ENCODE measurements around the gene PIM3.
"Not testable (repeated sequence)": the region's sequence is repeated elsewhere in the genome, so short reads cannot be mapped to it uniquely, and the experiment has no call there.

The PIM3 gene

DNA sequence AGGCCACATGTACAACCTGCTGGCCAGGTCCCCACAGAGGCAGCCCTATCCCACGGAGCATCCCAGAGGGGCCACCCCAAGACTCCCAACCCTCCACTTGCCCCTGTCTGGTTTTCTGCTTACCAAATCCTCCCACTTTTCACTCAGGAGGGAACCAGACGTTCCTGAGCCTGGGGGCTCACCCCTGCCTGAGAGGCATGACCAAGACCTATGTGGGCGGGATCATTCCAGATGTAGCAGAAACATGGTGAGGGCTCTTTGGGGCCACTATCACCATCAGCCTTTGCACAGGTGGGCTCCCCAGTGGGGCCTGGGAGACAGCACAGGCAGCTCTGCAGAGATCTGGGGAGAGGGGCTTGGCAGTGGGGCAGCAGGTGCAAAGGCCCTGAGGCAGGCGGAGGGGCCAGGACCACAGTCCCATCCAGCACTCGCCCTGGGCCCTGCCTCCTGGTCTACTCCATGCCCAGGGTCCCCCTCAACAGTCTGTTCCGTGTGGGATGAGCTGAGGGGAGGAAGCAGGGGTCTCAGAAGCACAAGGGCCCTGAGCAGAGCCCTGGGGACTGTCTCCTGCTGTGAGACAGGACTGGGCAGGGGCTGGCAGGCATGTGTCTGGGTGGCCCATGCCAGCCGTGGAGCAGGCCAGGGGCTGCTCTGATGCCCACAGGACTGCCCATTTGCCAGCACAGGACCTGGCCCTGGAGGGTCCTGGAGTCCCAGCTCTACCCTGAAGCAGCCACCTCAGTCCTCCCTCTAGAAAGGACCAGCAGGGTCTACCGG, 9.4 kb downstream of the PIM3 start:
- H3K9ac ChIP-seq (ENCODE audit: low read depth, low read length): no peak overlapping the region
- no peaks in the 10 kb centered on the region for H3K36me3 ChIP-seq (ENCODE audit: insufficient read depth, low read length)
- no peaks in the 10 kb centered on the region for H3K9me3 ChIP-seq (ENCODE audit: control insufficient read depth, insufficient read depth, low read length)
- H3K4me1 ChIP-seq (ENCODE audit: insufficient read depth, low read length): peaks cover 6% of the 10 kb centered on the region

- H3K9ac ChIP-seq (ENCODE audit: low read depth, low read length): peak overlapping the region; percentile 56
- H3K36me3 ChIP-seq (ENCODE audit: insufficient read depth, low read length): no peaks in the 10 kb centered on the region
These were observed 10.1 kb downstream of the PIM3 start for GRCh38 chr22:49970528-49971231.

DNA sequence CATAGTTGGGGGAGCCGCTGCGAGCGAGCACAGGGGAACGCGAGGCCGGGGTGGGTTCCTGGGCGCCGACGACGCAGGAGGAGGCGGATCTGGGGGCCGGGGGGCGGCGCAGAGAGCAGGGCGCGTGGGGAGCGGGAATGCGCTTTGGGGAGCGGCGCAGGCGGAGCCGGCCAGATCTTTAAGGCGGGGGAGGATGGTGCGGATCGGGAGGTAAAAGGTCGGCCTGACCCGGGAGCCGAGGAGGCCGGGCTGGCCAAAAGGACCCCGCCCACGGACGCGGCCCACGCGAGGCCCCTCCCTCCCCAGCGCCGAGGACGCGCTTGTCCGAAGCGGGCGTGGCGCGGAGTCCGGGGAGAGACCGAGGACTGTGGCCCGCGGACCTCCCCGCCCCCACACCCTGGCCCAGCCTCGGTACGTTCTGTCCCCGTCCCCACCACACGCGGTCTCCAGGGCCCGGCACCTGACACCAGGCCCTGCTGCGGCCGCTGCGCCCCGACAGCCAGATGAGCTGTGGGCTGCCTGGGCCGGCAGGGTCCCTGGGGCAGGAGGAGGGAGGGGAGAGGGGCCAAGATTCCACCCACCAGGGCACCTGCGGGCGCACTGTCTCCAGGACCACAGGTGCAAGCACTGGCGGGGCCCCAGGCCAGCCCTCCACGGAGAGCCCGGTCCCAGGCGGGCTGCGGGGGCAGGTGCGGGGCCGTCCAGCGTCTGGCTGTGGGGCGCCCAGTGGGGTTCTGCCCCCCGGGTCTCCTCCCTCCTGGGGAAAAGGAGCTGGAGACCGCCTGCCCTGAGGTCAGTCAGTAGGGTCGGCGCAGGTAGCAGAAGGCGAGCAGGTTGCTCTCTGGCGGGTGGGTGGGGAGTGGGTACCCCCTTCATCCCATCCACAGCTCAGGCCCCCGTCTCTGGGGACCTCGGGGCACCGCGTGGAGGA, 10.9 kb downstream of the PIM3 start:
- Histone ChIP-seq H3K4me1 (ENCODE audit: insufficient read depth, low read length) (peaks cover 9% of the 10 kb centered on the region), H3K9me3 (ENCODE audit: control insufficient read depth, insufficient read depth, low read length) (no peaks in the 10 kb centered on the region), H3K9ac (ENCODE audit: low read depth, low read length) (peak overlapping the region; percentile 56)

More at GRCh38 chr22:49970528-49971231, 10.1 kb downstream of the PIM3 start:
- Histone ChIP-seq H3K4me1 (ENCODE audit: insufficient read depth, low read length) (peaks cover 6% of the 10 kb centered on the region), H3K9me3 (ENCODE audit: control insufficient read depth, insufficient read depth, low read length) (no peaks in the 10 kb centered on the region)

DNA sequence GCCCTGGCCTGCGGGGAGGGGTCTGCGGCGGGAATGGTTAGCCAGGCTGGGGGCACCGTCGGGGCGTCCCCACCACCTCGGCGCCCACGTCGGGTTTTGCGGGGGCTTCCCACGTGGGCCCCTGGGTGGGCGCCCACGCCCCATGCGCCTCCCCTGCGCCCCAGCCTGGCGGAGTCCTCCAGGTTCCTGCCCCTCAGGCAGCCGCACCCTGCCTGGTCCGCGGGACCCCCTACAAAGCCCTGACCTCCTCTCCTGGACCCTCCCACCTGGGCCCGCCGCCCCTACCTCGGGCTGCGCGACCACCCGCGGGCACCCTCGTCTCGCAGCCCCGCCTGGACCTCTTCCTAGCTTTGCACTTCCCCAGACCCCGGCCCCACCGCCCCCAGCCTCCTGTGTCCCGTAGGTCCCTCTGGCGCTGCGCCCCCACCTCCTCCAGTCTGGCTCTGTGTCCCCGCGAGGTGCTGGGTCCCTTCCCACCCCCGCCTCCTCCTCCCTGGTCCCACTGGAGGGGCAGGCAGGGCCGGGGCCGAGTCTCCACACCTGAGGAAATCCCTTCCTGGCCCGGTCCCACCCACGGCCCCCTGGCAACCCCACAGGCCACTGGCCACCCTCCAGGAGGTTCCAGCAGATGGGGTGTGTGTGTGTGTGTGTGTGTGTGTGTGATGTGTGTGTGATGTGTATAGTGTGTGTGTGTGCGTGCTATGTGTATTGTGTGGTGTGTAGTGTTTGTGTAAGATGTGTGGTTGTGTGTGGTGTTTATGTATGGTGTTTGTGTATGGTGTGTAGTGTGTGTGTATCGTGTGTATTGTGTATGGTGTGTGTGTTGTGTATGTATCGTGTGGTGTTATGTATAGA, 11.8 kb downstream of the PIM3 start:
- Histone ChIP-seq H3K9me3 (ENCODE audit: control insufficient read depth, insufficient read depth, low read length) (no peaks in the 10 kb centered on the region), H3K9ac (ENCODE audit: low read depth, low read length) (peak overlapping the region; percentile 56; the same call in 1 of the 2 replicates), H3K4me1 (ENCODE audit: insufficient read depth, low read length) (peaks cover 10% of the 10 kb centered on the region), H3K36me3 (ENCODE audit: insufficient read depth, low read length) (no peaks in the 10 kb centered on the region)

More for the DNA sequence above, 10.9 kb downstream of the PIM3 start:
- H3K36me3 ChIP-seq (ENCODE audit: insufficient read depth, low read length): no peaks in the 10 kb centered on the region

- Histone ChIP-seq H3K36me3 (ENCODE audit: insufficient read depth, low read length) (no peaks in the 10 kb centered on the region), H3K4me1 (ENCODE audit: insufficient read depth, low read length) (peaks cover 10% of the 10 kb centered on the region), H3K9me3 (ENCODE audit: control insufficient read depth, insufficient read depth, low read length) (no peaks in the 10 kb centered on the region), H3K9ac (ENCODE audit: low read depth, low read length) (no peak overlapping the region)
These were observed 12.7 kb downstream of the PIM3 start for GRCh38 chr22:49973018-49973961.

- no peaks in the 10 kb centered on the region for H3K36me3 ChIP-seq (ENCODE audit: insufficient read depth, low read length)
- peaks cover 4% of the 10 kb centered on the region; the same call in 1 of the 2 replicates for H3K4me1 ChIP-seq (ENCODE audit: insufficient read depth, low read length)
- H3K9me3 ChIP-seq (ENCODE audit: control insufficient read depth, insufficient read depth, low read length): 0 out of 2 replicates have a peak, but pooled peaks cover 4% of the 10 kb centered on the region
- H3K9ac ChIP-seq (ENCODE audit: low read depth, low read length): no peak overlapping the region
These were observed 15.2 kb downstream of the PIM3 start for GRCh38 chr22:49975543-49976389.

DNA sequence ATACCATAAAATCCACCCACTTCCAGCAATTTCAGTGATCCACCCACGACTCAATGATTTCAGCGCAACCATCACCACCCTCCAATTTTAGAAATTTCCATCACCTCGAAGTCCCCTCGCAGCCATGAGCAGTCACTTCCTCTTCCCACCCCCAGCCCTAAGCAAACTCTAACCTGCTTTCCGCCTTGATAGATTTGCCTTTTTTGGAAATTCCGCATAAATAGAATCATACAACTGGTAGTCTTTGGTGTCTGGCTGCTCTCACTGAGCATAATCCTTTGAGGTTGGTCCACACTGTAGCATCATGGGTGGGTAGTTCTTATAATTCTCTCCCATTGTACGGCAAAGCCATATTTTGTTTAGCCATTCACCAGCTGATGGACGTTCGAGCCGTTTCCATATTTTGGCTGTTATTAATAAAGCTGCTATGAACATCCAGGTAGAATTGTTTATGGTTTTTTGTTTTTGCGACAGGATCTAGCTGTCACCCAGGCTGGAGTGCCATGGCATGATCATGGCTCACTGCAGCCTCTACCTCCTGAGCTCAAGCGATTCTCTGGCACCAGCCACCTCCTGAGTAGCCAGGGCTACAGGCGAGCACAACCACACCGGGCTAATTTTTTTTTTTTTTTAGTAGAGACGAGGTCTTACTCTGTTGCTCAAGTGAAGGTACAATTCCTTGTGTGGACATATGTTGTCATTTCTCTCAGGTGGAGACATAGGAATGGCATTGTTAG, 16.0 kb downstream of the PIM3 start:
- no peaks in the 10 kb centered on the region for H3K36me3 ChIP-seq (ENCODE audit: insufficient read depth, low read length)
- H3K9me3 ChIP-seq (ENCODE audit: control insufficient read depth, insufficient read depth, low read length): 0 out of 2 replicates have a peak, but pooled peaks cover 4% of the 10 kb centered on the region
- no peak overlapping the region for H3K9ac ChIP-seq (ENCODE audit: low read depth, low read length)
- peaks cover 4% of the 10 kb centered on the region; the same call in 1 of the 2 replicates for H3K4me1 ChIP-seq (ENCODE audit: insufficient read depth, low read length)

DNA sequence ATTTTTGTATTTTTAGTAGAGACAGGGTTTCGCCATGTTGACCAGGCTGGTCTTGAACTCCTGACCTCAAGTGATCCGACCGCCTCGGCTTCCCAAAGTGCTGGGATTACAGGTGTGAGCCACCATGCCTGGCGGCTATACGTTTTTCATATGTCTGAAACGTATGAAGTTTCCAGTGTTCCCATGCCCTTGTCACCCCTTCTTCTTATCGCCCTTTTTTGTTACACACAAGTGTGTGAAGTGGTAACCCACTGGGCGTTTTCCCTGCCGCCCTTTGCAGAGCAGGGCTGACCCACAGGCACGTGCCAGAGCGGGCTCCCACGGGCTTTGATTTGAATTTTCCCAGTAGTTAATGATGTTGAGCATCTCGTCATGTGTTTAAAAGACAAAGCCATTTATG, 17.0 kb downstream of the PIM3 start:
- peaks cover 4% of the 10 kb centered on the region; the same call in 1 of the 2 replicates for H3K4me1 ChIP-seq (ENCODE audit: insufficient read depth, low read length)
- no peaks in the 10 kb centered on the region for H3K36me3 ChIP-seq (ENCODE audit: insufficient read depth, low read length)
- 0 out of 2 replicates have a peak, but pooled peaks cover 4% of the 10 kb centered on the region for H3K9me3 ChIP-seq (ENCODE audit: control insufficient read depth, insufficient read depth, low read length)
- H3K9ac ChIP-seq (ENCODE audit: low read depth, low read length): no peak overlapping the region

DNA sequence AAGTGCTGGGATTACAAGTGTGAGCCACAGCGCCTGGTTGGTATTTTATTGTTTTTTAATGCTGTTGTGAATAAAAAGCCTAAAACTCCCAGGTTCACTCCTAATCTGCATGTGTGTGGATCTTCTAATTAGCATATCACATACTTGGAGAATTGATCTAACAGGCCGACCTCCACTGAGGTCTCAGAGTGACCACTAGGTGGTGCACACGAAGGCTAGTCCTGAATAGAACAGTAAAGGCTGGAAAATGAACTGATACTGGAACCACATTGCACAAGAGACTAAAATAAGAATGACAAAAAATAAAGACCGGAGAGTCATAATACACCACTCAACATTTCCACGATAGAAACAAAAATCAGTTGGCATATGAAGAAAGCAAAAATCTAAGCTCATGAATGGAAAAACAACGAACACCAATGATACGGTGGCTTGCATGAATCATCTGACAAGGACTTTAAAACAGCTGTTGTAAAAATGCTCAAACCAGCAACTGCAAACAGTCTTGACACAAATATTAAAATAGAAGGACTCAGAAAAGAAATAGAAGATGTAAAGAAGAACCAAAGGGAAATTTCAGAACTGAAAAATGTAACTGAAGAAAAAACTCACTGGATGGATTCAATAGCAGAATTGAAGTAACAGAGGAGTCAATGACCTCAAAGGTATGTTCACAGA, 19.2 kb downstream of the PIM3 start:
- Histone ChIP-seq H3K4me1 (ENCODE audit: insufficient read depth, low read length) (peaks cover 4% of the 10 kb centered on the region; the same call in 1 of the 2 replicates), H3K9ac (ENCODE audit: low read depth, low read length) (no peak overlapping the region), H3K36me3 (ENCODE audit: insufficient read depth, low read length) (no peaks in the 10 kb centered on the region), H3K9me3 (ENCODE audit: control insufficient read depth, insufficient read depth, low read length) (0 out of 2 replicates have a peak, but pooled peaks cover 4% of the 10 kb centered on the region)

- H3K9me3 ChIP-seq (ENCODE audit: control insufficient read depth, insufficient read depth, low read length); H3K4me1 ChIP-seq (ENCODE audit: insufficient read depth, low read length); H3K9ac ChIP-seq (ENCODE audit: low read depth, low read length); H3K36me3 ChIP-seq (ENCODE audit: insufficient read depth, low read length): not testable (repeated sequence)
These were observed 21.2 kb downstream of the PIM3 start for GRCh38 chr22:49981799-49982198.
